PC-3 (cell line): ENCODE data around the gene HPS5.

Source experiments
- CTCF ChIP-seq: fragments of 300-600 bp; sonication (generic); conservative IDR thresholded peaks from 2 replicates; pipeline ENCODE4 v1.5.1; 2017; ENCODE audit warnings: antibody characterized with exemption, low read depth, mild to moderate bottlenecking, low read length
- EZH2 ChIP-seq: fragments of 300-600 bp; sonication (generic); IDR thresholded peaks from one replicate; pipeline ENCODE4 v1.6.1; 2017; ENCODE audit warnings: antibody characterized with exemption, mild to moderate bottlenecking, low read length; ENCODE audit not compliant: unreplicated experiment
- EZH2phosphoT487 ChIP-seq: fragments of 300-600 bp; sonication (generic); IDR thresholded peaks from 2 replicates; pipeline ENCODE4 v1.6.1; 2018; ENCODE audit warnings: mild to moderate bottlenecking, antibody characterized with exemption, low read length, borderline replicate concordance

- TF ChIP-seq CTCF (no peak), EZH2 (no peak), EZH2phosphoT487 (no peak)
These were observed 10.4 kb upstream of the HPS5 start for GRCh38 chr11:18332302-18332701.
